A673 (cell line): ENCODE results near the gene ARHGEF1.

Experiments
- EZH2 ChIP-seq: fragments of 200-600 bp; sonication (generic); IDR thresholded peaks from 2 replicates; pipeline ENCODE4 v1.6.1; 2017; ENCODE audit warnings: borderline replicate concordance, low read depth, mild to moderate bottlenecking, mixed read lengths, antibody characterized with exemption, low read length; ENCODE audit not compliant: poor library complexity, severe bottlenecking
- TF ChIP-seq, protein P1 (sequence below): fragments of 300-800, 200-600 bp; sonication (generic); conservative IDR thresholded peaks from 2 replicates; pipeline ENCODE4 v1.5.1; 2017; ENCODE audit warnings: low read depth, mild to moderate bottlenecking, antibody characterized with exemption, low read length, moderate library complexity, mixed read lengths

DNA sequence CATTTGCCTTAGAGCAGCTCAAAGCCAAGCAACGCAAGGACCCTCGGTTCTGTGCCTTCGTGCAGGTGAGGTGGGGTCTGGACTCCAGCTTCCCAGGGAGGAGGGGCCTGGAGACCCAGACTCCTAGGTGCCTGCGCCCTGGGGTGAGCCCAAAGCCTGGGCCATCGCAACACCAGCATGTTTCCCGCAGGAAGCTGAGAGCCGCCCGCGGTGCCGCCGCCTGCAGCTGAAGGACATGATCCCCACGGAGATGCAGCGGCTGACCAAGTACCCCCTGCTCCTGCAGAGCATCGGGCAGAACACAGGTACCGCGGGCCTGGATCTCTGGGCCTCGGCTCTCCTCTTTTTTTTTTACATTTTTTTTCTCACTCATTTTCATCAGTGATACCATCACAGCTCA is 19.6 kb downstream of the ARHGEF1 start:
- TF ChIP-seq, protein P1, sequence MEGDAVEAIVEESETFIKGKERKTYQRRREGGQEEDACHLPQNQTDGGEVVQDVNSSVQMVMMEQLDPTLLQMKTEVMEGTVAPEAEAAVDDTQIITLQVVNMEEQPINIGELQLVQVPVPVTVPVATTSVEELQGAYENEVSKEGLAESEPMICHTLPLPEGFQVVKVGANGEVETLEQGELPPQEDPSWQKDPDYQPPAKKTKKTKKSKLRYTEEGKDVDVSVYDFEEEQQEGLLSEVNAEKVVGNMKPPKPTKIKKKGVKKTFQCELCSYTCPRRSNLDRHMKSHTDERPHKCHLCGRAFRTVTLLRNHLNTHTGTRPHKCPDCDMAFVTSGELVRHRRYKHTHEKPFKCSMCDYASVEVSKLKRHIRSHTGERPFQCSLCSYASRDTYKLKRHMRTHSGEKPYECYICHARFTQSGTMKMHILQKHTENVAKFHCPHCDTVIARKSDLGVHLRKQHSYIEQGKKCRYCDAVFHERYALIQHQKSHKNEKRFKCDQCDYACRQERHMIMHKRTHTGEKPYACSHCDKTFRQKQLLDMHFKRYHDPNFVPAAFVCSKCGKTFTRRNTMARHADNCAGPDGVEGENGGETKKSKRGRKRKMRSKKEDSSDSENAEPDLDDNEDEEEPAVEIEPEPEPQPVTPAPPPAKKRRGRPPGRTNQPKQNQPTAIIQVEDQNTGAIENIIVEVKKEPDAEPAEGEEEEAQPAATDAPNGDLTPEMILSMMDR: no peak
- TF ChIP-seq EZH2: no peak
